ENCODE results near the gene MKRN2.

Gene MKRN2

DNA sequence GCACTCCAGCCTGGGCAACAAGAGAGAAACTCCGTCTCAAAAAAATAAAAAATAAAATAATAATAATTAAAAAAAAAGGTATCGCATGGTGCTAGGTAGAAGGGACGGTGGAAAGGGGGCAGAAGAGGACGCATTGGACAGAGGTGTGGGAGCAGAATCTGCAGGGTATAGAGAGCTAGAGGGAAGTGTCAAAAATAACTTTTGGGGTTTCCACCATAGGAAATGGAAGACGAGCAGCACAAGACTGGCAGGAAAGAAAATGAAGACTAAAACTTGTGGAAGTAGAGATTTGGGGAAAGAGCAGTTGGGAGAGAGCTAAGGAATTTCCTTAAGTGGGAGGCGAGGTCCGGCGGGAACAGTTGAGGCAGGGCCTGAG, 585 bp upstream of the MKRN2 start:
- DNase-seq: no peak

DNA sequence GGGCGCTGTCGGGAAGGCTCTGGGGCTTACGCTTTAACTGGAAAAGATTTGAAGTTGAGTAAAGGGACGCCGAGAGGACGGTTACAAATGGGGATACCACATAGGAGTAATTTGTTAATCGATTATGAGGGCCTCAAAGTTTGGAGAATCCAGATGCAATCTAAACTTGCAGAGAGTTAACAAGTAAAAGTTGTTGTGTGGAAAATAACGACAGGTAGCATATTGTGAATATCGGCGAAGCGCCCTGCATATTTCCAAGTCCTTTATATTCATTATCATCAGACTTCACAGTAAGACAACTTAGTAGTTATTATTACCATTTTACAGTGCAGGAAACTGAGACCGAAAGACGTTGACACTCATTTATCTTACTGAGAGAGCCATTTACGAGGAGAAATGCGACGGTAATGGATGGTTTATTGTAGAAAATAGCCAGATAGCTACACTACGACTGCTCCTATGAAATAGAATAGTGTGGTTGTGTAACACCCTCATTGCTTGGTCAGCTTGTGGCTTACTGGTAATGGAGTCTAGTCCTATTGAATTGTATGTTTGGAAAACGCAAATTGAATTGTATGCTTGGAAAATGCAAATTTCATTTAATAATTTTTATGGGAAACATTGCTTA, 700 bp downstream of the MKRN2 start:
- DNase-seq: no peak

DNA sequence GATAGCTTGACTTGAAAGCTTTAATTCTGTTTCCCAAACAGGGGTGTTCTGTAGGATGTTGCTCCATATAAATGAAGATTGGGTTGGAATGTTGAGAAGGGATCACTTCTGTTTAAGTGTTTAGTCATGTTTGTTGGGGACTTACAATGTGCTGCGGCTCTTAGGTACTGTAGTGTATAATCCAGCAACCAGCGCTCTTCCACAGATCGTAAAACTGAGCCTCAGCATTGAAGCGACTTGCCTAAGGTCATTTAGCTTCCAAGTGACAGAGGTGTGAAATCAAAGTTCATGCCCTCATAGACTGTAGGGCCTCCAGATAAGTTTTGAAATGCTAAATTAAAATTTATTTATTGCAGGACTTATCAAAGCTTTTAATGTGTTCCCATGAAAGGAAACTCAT, 1.8 kb downstream of the MKRN2 start:
- no peak for DNase-seq

DNA sequence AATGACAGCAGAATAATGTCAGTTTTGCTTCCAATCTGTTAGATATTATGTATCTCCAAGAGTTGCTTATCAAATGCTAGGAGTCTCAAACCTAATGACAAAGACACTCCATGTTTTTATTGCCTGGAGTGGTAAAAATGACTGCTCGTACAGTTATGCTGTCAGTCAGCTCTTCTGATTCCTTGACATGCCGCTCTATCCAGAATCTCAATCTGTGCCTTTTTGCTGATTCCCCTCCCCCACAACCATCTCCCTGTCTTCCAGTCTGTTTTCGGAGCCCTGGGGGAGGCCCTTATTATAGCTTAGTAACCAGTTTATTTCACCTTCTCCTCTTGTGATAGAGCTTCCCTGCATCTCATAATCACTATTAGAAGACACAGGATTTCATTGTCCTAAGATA, 2.6 kb downstream of the MKRN2 start:
- no peak for DNase-seq

DNA sequence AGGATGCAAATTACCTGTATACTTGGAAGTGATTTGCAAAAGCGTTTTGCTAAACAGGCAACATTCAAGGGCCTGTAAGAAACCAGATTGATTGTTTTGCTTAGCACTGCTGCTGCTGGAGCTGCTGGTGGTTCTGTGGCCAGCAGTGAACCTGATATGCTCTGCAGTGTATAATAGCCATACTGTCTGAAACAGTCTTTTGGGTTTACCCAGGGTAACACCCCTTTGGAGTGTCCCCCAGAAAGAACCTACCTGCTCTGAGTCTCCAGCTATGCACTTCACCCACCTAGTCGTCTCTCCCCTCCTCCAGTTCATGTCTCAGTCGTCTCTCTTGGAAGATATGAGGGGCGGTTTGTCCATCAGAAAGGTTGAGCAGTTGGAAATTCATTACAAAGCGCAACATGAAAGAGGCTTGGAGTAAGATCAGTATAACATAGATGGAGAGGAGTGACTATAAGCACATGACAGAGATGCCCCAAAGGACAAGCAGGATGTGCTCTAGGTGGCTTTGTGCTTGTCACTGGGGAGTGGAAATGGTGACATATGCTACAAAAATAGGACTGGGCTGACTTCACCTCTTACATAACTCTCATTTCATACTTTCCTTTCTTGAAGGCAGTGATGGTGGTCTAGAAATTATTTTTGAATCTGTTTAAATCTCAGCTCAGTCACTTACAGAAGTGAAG, 3.8 kb downstream of the MKRN2 start:
- no peak for DNase-seq

DNA sequence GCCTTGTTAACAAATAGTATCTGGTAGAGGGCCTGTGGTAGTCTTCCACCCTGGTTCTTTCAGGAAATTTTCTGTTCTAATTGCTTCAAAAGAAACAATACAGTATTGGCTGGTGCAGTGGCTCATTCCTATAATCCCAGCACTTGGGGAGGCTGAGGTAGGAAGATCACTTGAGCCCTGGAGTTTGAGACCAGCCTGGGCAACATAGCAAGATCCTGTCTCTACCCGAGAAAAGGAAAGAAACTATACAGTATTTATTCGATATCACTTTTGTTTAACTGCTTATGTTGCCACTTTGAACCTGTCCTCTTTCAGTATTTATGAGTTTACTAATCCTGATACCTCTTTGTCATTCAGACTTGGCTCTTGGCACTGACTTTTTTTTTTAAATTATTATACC, 4.5 kb downstream of the MKRN2 start:
- no peak for DNase-seq

DNA sequence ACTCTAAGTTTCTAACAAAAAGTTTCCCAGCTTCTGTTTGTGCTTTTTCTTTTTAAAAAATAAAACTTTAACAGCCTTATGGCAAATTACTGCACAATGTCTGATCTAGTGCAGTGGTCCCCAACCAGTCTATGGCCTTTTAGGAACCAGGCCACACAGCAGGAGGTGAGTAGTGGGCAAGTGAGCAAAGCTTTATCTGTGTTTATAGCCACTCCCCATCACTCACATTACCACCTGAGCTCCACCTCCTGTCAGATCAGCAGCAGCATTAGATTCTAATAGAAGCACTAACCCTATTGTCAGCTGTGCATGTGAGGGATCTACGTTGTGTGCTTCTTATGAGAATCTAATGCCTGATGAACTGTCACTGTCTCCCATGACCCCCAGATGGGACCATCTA, 5.6 kb downstream of the MKRN2 start:
- DNase-seq: no peak

DNA sequence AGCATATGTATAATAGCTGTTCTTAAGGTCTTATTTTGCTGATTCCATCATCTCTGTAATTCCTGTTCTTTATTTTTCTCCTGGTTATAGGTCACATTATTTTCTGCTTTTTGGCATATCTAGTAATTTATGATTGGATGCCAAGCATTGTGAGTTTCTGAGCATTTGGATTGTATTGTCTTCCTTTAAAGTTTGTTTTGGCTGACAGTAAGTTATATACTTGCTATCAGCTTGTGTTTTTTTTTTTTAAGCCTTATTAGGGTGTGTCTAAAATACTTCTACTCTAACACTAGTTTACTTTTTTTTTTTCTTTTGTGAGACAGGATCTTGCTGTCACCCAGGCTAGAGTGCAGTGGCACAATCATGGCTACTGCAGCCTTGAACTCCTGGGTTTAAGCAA, 10.1 kb downstream of the MKRN2 start:
- no peak for DNase-seq

DNA sequence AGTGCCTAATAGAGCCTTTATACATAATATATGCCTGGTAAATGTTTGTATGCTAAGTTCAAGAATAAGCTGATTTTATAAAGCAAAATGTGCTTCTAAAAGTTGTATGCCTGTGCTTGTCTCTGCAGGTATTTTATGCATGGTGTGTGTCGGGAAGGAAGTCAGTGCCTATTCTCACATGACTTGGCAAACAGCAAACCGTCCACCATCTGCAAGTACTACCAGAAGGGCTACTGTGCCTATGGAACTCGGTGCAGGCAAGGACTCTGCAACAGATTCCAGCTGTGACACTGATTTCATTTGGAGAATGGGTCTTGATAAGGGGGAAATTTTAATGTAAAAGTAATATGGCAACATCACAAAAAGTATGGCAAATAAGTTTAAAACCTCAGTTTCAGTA, 11.9 kb downstream of the MKRN2 start:
- no peak for DNase-seq

DNA sequence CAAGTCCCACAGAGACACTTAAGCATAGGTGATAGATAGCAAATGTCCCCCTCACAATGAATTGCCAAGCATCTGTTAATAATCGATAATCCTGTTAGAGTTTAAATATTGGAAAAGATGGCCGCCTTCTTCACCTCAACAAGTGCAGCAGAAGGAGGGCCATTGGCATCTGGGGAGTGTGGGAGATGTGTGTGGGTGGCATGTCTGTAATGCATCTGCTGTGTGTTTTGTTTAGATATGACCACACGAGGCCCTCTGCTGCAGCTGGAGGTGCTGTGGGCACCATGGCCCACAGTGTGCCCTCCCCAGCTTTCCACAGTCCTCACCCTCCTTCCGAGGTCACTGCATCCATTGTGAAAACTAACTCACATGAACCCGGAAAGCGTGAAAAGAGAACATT, 12.9 kb downstream of the MKRN2 start:
- DNase-seq: no peak

DNA sequence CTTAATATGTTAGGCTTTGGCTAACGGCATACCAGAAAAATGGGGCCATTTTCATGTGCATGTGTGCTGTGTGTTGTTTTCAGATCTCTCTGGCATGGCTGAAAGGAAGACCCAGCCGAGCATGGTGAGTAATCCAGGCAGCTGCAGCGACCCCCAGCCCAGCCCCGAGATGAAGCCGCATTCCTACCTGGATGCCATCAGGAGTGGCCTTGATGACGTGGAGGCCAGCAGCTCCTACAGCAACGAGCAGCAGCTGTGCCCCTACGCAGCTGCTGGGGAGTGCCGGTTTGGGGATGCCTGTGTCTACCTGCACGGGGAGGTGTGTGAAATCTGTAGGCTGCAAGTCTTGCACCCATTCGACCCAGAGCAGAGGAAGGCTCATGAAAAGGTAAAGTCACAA, 15.1 kb downstream of the MKRN2 start:
- DNase-seq: no peak

DNA sequence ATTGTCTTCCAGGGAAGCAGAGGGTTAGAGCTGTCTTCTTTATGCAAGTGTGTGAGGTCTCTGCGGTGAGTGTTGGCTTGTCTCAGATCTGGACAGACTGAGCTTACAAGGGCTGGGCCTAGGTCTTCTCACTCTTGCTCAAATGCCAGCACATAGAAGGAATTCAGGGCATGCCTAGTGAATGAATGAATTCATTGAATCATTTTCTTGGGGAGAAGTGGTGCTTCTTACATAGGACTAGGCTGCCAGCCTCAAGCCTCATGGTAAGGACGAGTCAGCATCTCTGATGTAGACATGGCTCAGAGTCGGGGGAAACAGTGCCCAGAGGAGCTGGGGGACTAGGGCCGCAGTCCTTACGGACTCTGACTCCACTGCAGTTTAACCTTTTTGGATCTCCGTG, 17.2 kb downstream of the MKRN2 start:
- DNase-seq: no peak

DNA sequence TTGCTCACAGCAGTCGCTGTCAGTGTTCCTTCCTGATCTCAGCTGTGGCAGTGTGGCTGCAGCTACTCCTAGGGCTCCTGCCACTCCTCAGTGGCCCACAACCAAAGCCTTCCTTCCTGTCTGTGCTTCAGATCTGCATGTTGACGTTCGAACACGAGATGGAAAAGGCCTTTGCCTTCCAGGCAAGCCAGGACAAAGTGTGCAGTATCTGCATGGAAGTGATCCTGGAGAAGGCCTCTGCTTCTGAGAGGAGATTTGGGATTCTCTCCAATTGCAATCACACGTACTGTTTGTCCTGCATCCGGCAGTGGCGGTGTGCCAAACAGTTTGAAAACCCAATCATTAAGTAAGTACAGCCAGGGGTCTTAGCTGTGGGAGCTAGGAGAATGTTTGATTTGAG, 17.8 kb downstream of the MKRN2 start:
- no peak for DNase-seq

DNA sequence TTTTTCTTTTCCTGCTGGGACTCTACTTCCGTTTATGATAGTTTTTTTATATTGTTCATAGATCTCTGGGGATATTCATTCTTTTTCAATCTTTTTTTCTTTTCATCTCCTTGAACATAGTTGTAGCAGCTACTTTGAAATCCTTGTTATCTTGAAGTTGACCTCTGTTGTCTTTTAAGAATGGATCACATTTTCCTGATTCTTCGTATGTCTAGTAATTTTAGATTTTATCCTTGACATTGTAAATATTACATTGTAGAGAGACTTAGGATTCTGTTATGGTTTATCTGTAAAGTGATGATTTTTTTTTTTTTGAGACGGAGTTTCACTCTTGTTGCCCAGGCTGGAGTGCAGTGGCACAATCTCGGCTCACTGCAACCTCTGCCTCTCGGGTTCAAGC, 20.5 kb downstream of the MKRN2 start:
- DNase-seq: no peak

DNA sequence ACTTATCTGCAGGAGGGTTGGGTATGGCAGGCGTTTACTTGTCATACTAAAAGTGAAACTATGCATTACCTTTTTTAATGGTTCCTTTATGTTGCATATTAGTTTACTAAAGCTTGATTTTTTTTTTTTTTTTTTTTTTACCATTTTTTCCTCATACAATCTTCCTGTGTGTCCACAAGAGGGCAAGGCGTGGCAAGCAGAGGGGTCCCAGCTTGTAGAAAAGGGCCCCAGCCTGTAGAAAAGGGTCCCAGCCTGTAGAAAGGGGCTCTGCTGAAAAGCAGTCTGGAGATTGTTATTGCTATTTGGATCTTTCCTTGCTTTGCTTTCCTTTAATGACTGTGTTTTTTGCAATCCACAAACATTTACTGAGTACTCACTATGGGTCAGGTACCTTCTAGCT, 21.9 kb downstream of the MKRN2 start:
- no peak for DNase-seq

DNA sequence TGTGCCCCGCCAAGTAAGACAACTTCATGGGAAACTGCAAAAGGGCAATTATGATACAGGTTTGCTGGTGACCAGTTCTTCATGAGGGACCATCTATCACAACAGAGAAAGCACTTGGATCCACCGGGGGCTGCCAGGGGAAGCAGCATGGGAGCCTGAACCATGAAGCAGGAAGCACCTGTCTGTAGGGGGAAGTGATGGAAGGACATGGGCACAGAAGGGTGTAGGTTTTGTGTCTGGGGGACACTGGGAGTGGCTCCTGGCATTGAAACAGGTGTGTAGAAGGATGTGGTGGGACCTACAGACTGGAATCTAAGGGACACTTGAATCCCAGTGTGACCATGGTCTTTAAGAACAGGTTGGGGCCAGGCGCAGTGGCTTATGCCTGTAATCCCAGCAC, 22.6 kb downstream of the MKRN2 start:
- no peak for DNase-seq

DNA sequence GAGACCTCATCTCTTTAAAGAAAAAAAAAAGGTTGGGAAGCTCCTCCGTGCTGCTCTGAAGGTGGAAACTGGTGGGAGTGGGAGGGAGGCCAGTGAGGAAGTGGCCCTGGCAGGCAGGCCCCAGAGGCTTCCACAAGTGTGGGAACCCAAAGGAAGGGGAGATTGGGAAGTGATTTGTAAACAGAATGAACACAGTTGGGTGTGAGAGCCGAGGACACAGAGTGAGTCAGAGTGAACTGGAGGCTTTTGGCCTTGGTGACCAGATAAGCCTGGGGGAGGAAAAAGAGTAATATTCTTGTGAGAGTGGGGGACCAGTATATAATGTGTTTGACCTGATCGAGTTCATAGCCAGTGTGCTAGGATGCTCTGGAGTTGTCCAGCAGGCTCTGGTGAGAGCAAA, 23.0 kb downstream of the MKRN2 start:
- no peak for DNase-seq

DNA sequence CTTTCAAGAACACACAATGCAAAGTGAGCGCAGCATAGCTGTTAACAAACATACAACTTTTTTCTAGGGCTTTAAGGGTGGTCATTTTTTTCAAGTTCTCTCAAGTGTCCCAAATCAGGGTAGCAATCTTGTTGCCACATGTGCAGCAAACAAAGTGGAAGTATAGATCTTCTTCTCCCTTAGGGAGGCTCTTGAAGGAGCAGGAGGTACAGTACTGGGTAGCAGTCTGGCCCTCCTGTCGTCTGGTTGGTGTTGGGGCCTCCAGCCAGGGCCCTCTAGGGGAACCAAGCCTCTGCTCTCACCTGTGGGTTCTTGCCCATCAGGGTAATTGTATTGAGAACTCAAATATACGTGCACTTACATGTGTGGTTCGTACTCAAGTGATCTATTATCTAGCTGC, 25.8 kb downstream of the MKRN2 start:
- no peak for DNase-seq

DNA sequence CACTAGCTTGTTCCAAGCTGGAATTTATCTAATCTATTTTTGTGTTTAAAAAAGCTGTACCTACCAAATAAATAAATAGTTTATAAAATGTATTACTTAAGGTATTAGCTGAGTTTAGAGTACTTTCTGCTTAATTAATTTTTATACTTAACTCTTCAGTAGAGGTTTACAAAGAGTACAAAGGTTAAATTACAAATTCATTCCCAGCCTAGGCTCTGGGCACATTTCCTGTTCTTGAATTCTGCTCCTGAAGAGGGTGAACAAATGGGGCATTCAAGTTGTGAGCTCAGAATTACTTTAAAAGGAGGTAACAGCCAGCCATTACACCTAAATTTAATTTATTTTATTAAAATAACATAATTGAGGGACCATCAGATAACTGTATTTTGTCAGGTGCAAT, 26.4 kb downstream of the MKRN2 start:
- DNase-seq: no peak

DNA sequence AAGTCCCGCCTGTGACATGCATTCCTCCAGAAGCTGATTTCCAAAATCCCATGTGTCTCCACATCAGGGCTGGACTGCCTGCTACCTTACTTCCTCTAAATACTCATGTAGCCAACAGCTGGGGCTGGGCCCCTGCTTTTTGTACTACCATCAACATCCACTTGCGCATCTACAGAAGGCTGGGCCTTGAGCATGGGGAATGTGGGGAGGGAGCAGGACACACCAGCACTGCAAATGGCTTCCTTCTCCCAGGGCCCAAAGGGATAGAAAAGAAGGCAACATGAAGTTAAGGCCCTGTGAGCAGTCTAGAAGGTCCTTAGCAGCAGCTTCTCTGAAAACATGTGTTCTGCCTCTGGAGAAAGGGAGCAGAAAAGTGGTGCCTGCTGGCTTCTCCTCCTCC, 27.2 kb downstream of the MKRN2 start:
- no peak for DNase-seq

DNA sequence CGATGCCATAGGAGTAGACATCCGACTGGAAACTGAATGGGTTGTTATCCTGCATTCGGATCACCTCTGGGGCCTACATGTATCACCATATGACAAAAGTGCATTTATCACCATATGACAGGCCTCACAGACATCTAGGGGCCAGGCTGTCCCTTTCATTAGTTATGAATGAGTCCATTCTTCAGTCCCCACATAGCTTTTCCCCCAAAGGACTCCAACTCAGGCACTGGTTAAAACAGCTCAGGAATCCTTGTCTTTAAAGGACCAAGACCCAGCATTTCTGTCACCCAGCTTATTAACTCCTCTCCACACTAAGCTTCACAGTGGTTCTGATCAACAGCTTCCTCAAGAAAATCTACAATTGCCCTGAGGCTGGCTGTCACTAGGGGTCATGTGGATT, 28.3 kb downstream of the MKRN2 start:
- no peak for DNase-seq

DNA sequence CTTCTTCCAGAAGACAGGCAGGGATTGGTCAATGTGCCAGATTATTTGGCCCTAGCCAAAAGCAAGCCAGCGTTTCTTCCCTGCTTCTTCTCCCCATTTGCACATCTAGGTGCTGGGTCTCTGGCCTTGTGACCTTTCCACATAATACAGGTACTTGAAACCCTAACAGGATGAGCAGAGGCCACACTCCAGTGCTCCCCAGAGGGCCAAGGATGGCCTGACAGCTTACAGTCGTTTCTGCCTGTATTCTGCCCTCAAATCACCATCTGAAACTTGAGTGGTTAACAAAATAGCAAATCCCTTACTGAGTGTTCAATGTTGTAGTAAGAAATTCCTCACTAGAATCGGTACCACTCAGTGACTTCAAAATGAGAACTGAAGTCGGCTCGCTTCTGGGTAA, 29.1 kb downstream of the MKRN2 start:
- DNase-seq: no peak

DNA sequence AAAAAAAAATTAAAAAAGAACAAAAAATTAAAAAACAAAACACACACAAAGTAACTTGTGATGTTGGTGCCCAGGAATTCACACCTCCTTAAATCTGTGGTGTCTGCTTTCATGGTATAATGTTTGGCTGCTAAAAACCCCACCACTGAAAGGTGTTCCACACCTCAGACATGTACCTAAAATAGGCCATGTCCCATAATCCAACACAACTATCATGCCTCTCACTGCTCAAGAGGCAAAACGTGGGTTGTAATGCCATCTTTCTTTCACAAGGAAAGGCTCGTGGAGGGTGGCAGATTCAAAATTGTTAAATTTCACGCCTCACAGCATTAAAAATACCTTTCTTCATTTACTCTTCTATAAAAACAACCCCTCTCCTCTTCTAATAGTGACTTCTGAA, 29.5 kb downstream of the MKRN2 start:
- no peak for DNase-seq

DNA sequence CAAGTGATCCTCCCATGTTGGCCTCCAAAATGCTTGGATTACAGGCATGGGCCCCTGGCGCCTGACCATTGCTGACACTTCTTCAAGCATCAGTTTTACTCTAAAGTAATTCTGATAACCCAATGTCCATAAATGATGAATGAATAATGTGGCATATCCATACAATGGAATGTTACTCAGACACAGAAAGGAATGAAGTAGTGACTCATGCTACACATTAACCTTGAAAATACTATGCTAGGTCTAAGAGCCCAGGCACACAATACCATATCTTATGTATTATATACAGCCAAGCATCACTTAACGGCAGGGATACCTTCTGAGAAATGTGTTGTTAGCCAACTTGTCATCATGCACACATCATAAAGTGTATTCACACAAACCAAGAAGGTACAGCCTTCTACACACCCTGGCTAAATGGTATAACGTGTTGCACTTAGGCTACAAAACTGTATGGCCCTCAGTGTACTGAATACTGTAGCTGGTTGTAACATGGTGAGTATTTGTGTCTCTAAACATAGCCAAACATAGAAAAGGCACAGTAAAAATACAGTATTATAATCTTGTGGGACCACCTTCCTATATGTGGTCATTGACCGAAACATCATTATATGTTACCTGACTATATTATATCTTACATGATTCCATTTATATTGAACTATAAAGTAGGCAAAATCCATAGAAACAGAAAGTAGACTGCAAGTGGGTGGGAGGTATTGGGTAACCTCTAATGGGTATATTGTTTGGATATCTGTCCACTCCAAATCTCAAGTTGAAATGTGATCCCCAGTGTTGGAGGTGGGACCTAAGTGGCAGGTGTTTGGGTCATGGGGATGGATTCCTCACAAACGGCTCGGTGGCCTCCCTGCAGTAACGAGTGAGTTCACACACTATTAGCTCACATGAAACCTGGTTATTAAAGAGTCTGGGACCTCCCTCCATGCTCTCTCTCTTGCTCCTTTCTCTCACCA, 31.4 kb downstream of the MKRN2 start:
- no peak for DNase-seq

Measured in NCI-H1694 (cell line).